ENCODE data around the gene SLC28A1.

GRCh38 chr15:84983711-84984110 is 99.2 kb downstream of the SLC28A1 start:
- TF ChIP-seq CTCF (IDR thresholded peaks at IDR 0.05): no peak
- no peak for TF ChIP-seq EZH2 (IDR thresholded peaks at IDR 0.05; ENCODE audit: borderline replicate concordance, insufficient read depth, low read depth, low read length, poor library complexity, severe bottlenecking)

All from B cell (primary cell).